Mucosa of descending colon (tissue), 3 donors: ENCODE measurements around the gene ZBTB44. TPM values are rescaled to one million over a fixed set of nuclear protein-coding genes. Genes with fewer than 3 reads are reported as not detected.
"Not testable (repeated sequence)": the region's sequence is repeated elsewhere in the genome, so short reads cannot be mapped to it uniquely, and the experiment has no call there.

ENCODE experiments used
- ATAC-seq: fragments of 200-7000 bp; cut with Tn5 transposase; one replicate; pipeline ENCODE4 v1.9.1; 2020; ENCODE audit warnings: mild to moderate bottlenecking, moderate library complexity
- DNase-seq, 3 donors: peaks; one replicate each; pipeline ENCODE4 v3.0.0-alpha.2; 2020
- H3K36me3 ChIP-seq: fragments of 200-600 bp; one replicate; pipeline ENCODE4 v1.8.0; 2021; ENCODE audit warnings: low read depth, mild to moderate bottlenecking
- H3K4me1 ChIP-seq: fragments of 200-600 bp; one replicate; pipeline ENCODE4 v1.8.0; 2021; ENCODE audit warnings: low read depth, mild to moderate bottlenecking
- H3K4me3 ChIP-seq: fragments of 200-600 bp; one replicate; pipeline ENCODE4 v1.8.0; 2021; ENCODE audit warnings: mild to moderate bottlenecking
- H3K9me3 ChIP-seq: fragments of 200-600 bp; one replicate; pipeline ENCODE4 v1.8.0; 2021; ENCODE audit warnings: mild to moderate bottlenecking
- CTCF ChIP-seq: fragments of 200-600 bp; IDR thresholded peaks from one replicate; pipeline ENCODE4 v1.8.0; 2022; ENCODE audit warnings: antibody characterized with exemption, mild to moderate bottlenecking
- intact Hi-C, 2 donors: fragments of 100-400 bp; cut with DNase I in 1 of 2; cut with micrococcal nuclease in 1 of 2; formaldehyde crosslinking; loops; one replicate each; pipeline versions ENCODE4 v1.11.0 to v1.11.1; 2022; cut with DNase I, micrococcal nuclease
- total RNA-seq, 3 donors: library from RNA; stranded (reverse); fragmentation: NEBNext Ultra II Directional in 2 of 3; extraction: Animal tissue kit (Norgen Biotek cat#: 25700) in 2 of 3; gene quantifications; one replicate each; pipeline versions ENCODE4 v1.2.1 to v1.2.4, GENCODE V29; 2021 to 2023
- donor health status: DM: no; HTN: no; CAD: no; lungs with moderate emphysema.
- donor health status: DM: no; HTN: no; CAD: no.
- donor health status: DM: no; HTN: yes; CAD: no.

ZBTB44 gene
- total RNA-seq, 3 donors from 2014 or later = 26.5 to 56.8 (median 32.4) TPM

- no peaks in the 10 kb centered on the region for H3K9me3 ChIP-seq
- intact Hi-C loops = no loop called here
- H3K4me3 ChIP-seq = no peak overlapping the region
- ATAC-seq = no peak
- TF ChIP-seq CTCF = no peak
- no peaks in the 10 kb centered on the region for H3K4me1 ChIP-seq
- no peak for DNase-seq
- H3K36me3 ChIP-seq = no peaks in the 10 kb centered on the region
Observed at GRCh38 chr11:130295657-130296056, 19.1 kb downstream of the ZBTB44 start.

GRCh38 chr11:130282111-130282510, 32.6 kb downstream of the ZBTB44 start:
- no peaks in the 10 kb centered on the region for H3K4me1 ChIP-seq
- peaks cover 7% of the 10 kb centered on the region for H3K9me3 ChIP-seq
- intact Hi-C loops = no loop called here
- ATAC-seq (no peak), DNase-seq (no peak)
- H3K4me3 ChIP-seq = no peak overlapping the region
- no peak for TF ChIP-seq CTCF
- H3K36me3 ChIP-seq = no peaks in the 10 kb centered on the region

- H3K9me3 ChIP-seq, H3K4me1 ChIP-seq, DNase-seq, ATAC-seq, intact Hi-C loops, H3K36me3 ChIP-seq, H3K4me3 ChIP-seq: not testable (repeated sequence)
Observed at GRCh38 chr11:130281341-130281740, 33.4 kb downstream of the ZBTB44 start.

- peaks cover 7% of the 10 kb centered on the region for H3K9me3 ChIP-seq
- ATAC-seq = no peak
- intact Hi-C loops = no loop called here
- DNase-seq = no peak
- no peak overlapping the region for H3K4me3 ChIP-seq
- no peaks in the 10 kb centered on the region for H3K4me1 ChIP-seq
- no peaks in the 10 kb centered on the region for H3K36me3 ChIP-seq
- TF ChIP-seq CTCF = no peak
Observed at GRCh38 chr11:130279989-130280388, 34.7 kb downstream of the ZBTB44 start.

GRCh38 chr11:130278745-130279144, 36.0 kb downstream of the ZBTB44 start:
- H3K4me1 ChIP-seq = no peaks in the 10 kb centered on the region
- TF ChIP-seq CTCF = no peak
- intact Hi-C loops = no loop called here
- ATAC-seq = no peak
- H3K9me3 ChIP-seq = peaks cover 7% of the 10 kb centered on the region
- no peak for DNase-seq
- H3K36me3 ChIP-seq = no peaks in the 10 kb centered on the region
- no peak overlapping the region for H3K4me3 ChIP-seq

- Histone ChIP-seq H3K4me3 (no peak overlapping the region), H3K9me3 (peaks cover 7% of the 10 kb centered on the region), H3K36me3 (no peaks in the 10 kb centered on the region), H3K4me1 (no peaks in the 10 kb centered on the region)
- intact Hi-C loops = no loop called here
- TF ChIP-seq CTCF = no peak
- no peak for DNase-seq
- no peak for ATAC-seq
Observed at GRCh38 chr11:130278151-130278550, 36.6 kb downstream of the ZBTB44 start.
